BJ (cell line): ENCODE measurements around the gene KIF13A. TPM values are rescaled to one million over a fixed set of nuclear protein-coding genes. Genes with fewer than 3 reads are reported as not detected.

Source experiments
- CTCF ChIA-PET: fragments of 350-600 bp; formaldehyde crosslinking; extraction: SDS; loops from one replicate; lab custom pipeline; 2021; ENCODE audit warnings: antibody characterized with exemption, inconsistent platforms; lab: Yijun Ruan, JAX
- POLR2A ChIA-PET: fragments of 300-600 bp; sonication (Branson Sonifier 250); formaldehyde crosslinking; extraction: SDS; loops from one replicate; lab custom pipeline; 2021; ENCODE audit warnings: antibody characterized with exemption; lab: Charles Lee
- DNase-seq: peaks from one replicate; pipeline ENCODE4 v3.0.0-alpha.2; 2011; ENCODE audit warnings: low read depth
- H3K27me3 ChIP-seq: 2 replicates; pipeline ENCODE4 v1.6.0; 2011; ENCODE audit warnings: low read length; ENCODE audit not compliant: control insufficient read depth, insufficient read depth
- H3K36me3 ChIP-seq: 2 replicates; pipeline ENCODE4 v1.5.1; 2011; ENCODE audit warnings: low read length; ENCODE audit not compliant: control insufficient read depth, insufficient read depth
- H3K4me3 ChIP-seq: 2 replicates; pipeline ENCODE4 v1.5.1; 2011; ENCODE audit warnings: low read depth, mild to moderate bottlenecking, control low read depth, low read length
- polyA plus RNA-seq: library from polyadenylated mRNA; depleted of rRNA; stranded (reverse); fragments of >200 nt; gene quantifications from 2 replicates; pipeline ENCODE4 v1.2.3, GENCODE V29; 2011
- TF ChIP-seq, protein P1 (sequence below): IDR thresholded peaks from 2 replicates; pipeline ENCODE4 v1.5.1; 2011; ENCODE audit warnings: low read depth, mild to moderate bottlenecking, control low read depth, inconsistent platforms, low read length, moderate library complexity; ENCODE audit not compliant: insufficient read depth

The KIF13A gene
- polyA plus RNA-seq, 1 experiment, result 41.4 TPM

DNA sequence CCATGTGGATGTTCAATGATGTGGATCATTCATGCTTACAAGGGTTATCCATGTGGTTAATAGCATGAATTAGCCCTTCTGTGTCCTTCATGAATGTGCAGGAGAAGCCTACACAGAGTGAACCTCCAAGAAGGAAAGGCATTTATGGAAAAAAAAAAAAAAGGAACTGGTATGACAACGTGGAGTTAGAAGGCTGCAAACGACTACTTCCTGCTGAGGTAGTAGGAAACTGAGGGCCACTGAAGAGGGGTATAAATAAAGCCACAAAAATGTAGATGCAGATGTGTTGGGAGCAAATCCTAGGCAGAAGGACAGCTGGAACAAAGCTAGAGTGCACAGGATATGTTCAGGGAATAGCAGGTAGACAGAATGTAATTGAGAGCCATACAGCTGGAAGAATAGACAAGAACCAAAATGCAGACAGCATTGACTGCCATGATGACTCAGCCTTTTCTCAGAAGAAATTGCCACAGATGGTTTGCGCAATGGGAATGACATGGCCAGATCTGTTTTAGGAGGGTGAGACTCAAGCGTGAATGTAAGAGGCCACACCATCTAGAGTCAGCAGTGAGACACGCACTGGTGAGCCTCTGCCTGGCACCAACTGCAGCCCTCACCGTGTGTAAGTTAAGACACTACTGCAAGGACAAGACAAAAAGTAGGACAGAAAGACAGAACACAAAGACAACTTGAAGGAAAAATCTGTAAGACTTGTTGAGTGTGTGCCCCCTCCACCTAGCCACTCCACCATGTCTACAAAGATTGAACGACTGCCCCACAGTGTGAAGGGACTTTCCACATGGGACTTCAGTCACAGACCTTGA is 79.8 kb downstream of the KIF13A start:
- TF ChIP-seq, protein P1, sequence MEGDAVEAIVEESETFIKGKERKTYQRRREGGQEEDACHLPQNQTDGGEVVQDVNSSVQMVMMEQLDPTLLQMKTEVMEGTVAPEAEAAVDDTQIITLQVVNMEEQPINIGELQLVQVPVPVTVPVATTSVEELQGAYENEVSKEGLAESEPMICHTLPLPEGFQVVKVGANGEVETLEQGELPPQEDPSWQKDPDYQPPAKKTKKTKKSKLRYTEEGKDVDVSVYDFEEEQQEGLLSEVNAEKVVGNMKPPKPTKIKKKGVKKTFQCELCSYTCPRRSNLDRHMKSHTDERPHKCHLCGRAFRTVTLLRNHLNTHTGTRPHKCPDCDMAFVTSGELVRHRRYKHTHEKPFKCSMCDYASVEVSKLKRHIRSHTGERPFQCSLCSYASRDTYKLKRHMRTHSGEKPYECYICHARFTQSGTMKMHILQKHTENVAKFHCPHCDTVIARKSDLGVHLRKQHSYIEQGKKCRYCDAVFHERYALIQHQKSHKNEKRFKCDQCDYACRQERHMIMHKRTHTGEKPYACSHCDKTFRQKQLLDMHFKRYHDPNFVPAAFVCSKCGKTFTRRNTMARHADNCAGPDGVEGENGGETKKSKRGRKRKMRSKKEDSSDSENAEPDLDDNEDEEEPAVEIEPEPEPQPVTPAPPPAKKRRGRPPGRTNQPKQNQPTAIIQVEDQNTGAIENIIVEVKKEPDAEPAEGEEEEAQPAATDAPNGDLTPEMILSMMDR, result peak; percentile 49
- ChIA-PET POLR2A (interaction anchor here (0.7 kb wide), 1 partner anchor 400 kb away, joined by 7 read pairs; no protein-coding TSS in a partner anchor), CTCF (interaction anchor here (1.4 kb wide), 1 partner anchor 17 kb away, joined by 4 read pairs; no protein-coding TSS in a partner anchor)
- Histone ChIP-seq H3K4me3 (no peak overlapping the region), H3K27me3 (no peaks in the 10 kb centered on the region), H3K36me3 (no peaks in the 10 kb centered on the region)
- DNase-seq, result peak; percentile 95

DNA sequence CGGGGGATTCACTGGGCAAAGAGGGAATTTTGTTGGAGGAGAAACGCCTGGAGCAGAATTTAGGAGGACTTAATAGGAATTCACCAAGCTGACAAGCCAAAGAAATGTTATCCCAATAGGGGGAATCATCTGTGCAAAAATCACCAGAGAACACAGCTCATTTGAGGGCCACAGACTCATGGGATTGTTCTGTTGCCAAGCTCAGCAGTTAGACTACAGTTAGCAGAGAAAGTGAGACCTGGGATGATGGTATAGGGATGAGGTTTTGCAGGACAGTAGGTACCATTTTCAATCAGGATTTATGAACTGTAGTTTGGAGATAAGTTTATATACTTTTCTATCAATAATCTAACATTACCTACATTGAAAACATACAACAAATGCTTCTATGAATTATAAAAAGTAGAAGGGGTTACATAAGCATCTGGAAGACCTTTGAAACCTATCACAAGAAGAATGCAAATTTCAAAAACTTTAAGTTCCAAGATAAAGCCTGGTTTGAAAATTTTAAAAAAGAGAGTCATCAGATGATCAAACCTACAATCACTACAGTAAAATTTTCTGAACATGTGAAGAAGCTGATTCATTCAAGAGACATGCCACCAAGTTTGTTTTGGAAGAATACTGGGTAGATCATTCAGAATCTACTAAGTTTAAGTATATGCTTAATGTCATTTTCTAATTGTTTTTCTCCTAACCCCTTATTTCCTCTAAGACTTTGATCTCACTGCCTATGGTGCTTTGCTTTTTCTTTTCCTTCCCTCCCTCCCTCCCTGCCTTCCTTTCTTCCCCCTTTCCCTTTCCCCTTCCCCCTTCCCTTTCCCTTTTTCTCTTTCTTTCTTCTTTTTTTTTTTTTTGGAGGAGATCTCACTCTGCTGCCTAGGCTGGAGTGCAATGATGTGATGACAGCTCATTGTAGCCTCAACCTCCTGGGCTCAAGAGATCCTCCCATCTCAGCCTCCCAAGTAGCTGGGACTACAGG is 81.5 kb downstream of the KIF13A start:
- POLR2A ChIA-PET, result no interaction called here
- Histone ChIP-seq H3K4me3 (no peak overlapping the region), H3K27me3 (no peaks in the 10 kb centered on the region), H3K36me3 (no peaks in the 10 kb centered on the region)
- TF ChIP-seq, protein P1, result no peak
- peak; percentile 55 for DNase-seq
- CTCF ChIA-PET, result interaction anchor here (0.7 to 1.6 kb wide), 4 partner anchors 13 to 91 kb away, joined by 3 to 5 read pairs (median 4); no protein-coding TSS in a partner anchor

DNA sequence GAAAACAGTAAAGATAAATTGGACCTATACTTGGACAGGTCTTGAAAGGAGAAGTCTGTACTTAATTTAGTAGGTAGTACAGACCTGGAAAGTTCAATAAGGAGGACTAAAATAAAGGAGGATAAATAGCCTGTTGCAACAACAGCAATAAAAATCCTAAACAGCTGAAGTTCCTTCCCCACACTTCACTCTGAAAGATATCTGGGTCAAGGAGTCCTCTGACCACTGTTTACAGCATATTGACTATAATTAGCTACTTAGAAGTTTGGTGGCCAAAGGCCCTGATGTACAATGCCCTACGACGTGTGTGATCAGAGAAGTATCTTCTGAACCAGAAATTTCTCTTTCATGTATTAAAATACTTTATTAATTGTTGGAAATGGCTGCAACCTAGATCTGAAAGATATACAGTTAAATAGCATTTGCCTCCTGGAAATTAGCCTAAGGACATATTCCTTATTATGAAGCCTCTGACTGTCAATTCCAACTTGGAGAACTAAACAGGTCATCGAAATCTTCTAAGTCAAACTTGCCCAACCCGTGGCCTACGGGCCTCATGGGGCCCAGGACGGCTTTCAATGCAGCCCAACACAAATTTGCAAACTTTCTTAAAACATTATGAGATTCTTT is 82.8 kb downstream of the KIF13A start:
- ChIA-PET CTCF (interaction anchor here (0.6 to 0.7 kb wide), 2 partner anchors 90 to 203 kb away, joined by 3 read pairs; no protein-coding TSS in a partner anchor), POLR2A (no interaction called here)
- TF ChIP-seq, protein P1, result no peak
- H3K27me3 ChIP-seq, result no peaks in the 10 kb centered on the region
- DNase-seq, result no peak
- no peak overlapping the region for H3K4me3 ChIP-seq
- H3K36me3 ChIP-seq, result no peaks in the 10 kb centered on the region

DNA sequence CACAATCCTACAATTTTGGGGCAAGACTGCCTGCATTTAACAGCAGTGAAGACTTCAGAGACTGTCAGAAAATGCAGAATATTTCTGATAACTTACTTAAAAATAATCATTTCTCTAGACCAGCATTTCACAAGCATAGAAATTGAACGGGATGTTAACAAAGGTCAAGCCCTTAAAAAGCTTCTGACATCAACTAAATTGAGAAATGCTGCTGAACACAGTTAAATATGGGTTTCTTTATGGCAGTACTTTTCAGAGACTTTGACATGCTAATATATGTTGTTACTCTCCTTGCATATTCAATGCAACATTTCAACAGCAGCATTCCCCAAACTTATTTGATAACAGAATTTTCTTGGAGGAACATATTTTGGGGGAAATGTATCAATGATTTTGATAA is 84.5 kb downstream of the KIF13A start:
- CTCF ChIA-PET, result interaction anchor here (1.4 kb wide), 1 partner anchor 18 kb away, joined by 5 read pairs; no protein-coding TSS in a partner anchor
- DNase-seq, result no peak
- no peaks in the 10 kb centered on the region for H3K27me3 ChIP-seq

More for the DNA sequence above, 84.5 kb downstream of the KIF13A start:
- TF ChIP-seq, protein P1, result no peak
- Histone ChIP-seq H3K36me3 (no peaks in the 10 kb centered on the region), H3K4me3 (no peak overlapping the region)
- POLR2A ChIA-PET, result interaction anchor here (0.6 kb wide), 1 partner anchor 22 kb away, joined by 5 read pairs; no protein-coding TSS in a partner anchor
